Kidney epithelial cell (primary cell): ENCODE results near the gene CMKLR1. TPM values are rescaled to one million over a fixed set of nuclear protein-coding genes. Genes with fewer than 3 reads are reported as not detected.

Experiments used
- DNase-seq: peaks from one replicate; pipeline ENCODE4 v3.0.0-alpha.2; 2010; ENCODE audit warnings: low read depth
- H3K27me3 ChIP-seq: 2 replicates; pipeline ENCODE4 v1.6.0; 2011; ENCODE audit warnings: low read length; ENCODE audit not compliant: control insufficient read depth, insufficient read depth
- H3K36me3 ChIP-seq: 2 replicates; pipeline ENCODE4 v1.5.1; 2011; ENCODE audit warnings: low read length; ENCODE audit not compliant: control insufficient read depth, insufficient read depth
- H3K4me3 ChIP-seq: 2 replicates; pipeline ENCODE4 v1.5.1; 2011; ENCODE audit warnings: low read depth, mild to moderate bottlenecking, control low read depth, low read length
- CTCF ChIP-seq: IDR thresholded peaks from 2 replicates; pipeline ENCODE4 v1.5.1; 2011; ENCODE audit warnings: mild to moderate bottlenecking, moderate library complexity, low read length, control low read depth, inconsistent platforms; ENCODE audit not compliant: insufficient read depth, poor library complexity, severe bottlenecking
- total RNA-seq: library from RNA; depleted of rRNA; stranded (reverse); fragments of >200 nt; gene quantifications from 2 replicates; pipeline ENCODE4 v1.2.3, GENCODE V29; 2015

CMKLR1 gene
- total RNA-seq, 1 donor from 2014 or later = 1.4 TPM

GRCh38 chr12:108319277-108320234, 19.6 kb downstream of the CMKLR1 start:
- Histone ChIP-seq H3K4me3 (no peak overlapping the region), H3K36me3 (no peaks in the 10 kb centered on the region), H3K27me3 (peaks cover 9% of the 10 kb centered on the region)
- no peak for DNase-seq
- TF ChIP-seq CTCF = no peak

- H3K36me3 ChIP-seq = no peaks in the 10 kb centered on the region
- peaks cover 9% of the 10 kb centered on the region for H3K27me3 ChIP-seq
- TF ChIP-seq CTCF = no peak
- H3K4me3 ChIP-seq = no peak overlapping the region
- DNase-seq = no peak
Measured at GRCh38 chr12:108318472-108319275, 20.4 kb downstream of the CMKLR1 start.

- no peak for TF ChIP-seq CTCF
- Histone ChIP-seq H3K36me3 (no peaks in the 10 kb centered on the region), H3K4me3 (no peak overlapping the region), H3K27me3 (peaks cover 9% of the 10 kb centered on the region)
- no peak for DNase-seq
Measured at GRCh38 chr12:108317308-108318234, 21.5 kb downstream of the CMKLR1 start.

- Histone ChIP-seq H3K36me3 (no peaks in the 10 kb centered on the region), H3K4me3 (no peak overlapping the region), H3K27me3 (peaks cover 9% of the 10 kb centered on the region)
- no peak for DNase-seq
- TF ChIP-seq CTCF = no peak
Measured at GRCh38 chr12:108316176-108317086, 22.7 kb downstream of the CMKLR1 start.
